ENCODE results near the gene GPC6. TPM values are rescaled to one million over a fixed set of nuclear protein-coding genes. Genes with fewer than 3 reads are reported as not detected.

GPC6 gene
- polyA plus RNA-seq, 1 donor: 66.0 TPM

DNA sequence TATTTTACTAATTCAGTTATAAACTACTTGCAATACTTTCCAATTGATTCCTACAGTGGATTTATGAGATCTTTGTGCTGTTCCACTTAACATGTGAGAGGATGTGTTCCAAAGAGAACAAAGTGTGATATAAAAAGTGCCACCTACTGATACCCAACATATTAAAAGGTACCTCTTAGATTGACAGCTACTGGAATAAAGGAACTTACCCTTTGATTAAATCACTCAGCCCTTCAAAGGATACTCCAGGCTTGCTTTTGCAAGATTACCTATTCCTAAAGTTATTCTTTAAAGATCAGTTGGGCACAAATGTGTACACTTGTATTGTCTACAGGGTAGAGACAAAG, 1187.0 kb downstream of the GPC6 start:
- no peak for DNase-seq

DNA sequence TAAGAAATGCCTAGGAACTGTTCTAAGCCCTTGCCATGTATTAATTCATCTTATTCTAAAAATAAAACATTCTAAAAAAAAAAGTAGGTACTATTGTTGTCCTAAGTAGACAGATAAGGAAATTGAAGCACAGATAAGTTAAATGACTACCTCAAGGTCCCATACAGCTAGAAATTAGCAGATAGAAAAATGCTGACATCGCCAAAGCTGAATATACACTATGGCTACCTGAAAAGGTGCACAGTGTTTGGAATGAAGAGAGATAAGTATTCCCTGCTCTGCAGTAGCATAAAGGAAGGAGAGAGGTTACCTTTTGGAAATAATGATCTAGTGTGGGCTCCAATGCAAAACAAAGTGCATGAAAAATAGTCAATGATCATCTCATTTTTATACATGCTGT, 1187.5 kb downstream of the GPC6 start:
- DNase-seq: no peak

GRCh38 chr13:94414708-94415107, 1188.1 kb downstream of the GPC6 start:
- DNase-seq: no peak

DNA sequence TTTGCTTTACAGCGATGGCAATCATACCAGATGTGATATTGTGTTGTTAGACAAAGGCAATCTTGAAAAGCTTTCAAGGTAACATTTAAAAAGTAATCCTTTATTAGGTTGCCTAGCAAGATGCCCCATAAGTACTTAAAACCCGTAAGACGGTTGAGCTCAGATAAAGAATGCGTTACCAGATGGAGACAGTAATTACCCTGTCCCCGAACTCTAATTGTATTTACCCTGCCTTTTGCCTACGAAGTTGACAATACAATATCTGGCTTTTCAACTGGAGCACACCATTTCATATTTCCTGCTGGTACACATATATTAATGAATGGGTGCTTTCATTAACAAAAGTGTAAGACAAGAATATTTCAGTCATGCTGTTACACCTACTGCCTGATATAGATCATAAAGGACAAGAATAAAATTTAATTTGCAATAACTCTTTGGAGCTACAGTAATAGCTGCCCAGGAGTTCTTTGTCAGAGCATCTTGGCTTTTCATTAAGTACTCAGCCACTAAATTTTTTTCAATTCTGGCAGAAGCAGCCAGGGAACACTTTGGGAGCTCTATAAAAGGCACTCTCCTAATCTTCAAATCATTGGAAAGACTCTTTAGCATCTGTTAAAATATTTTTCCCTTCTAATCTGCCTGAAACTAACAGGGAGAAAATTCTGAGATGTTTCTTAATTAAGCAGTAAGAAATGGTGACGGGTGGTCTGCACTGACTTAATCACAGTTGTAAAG, 1189.1 kb downstream of the GPC6 start:
- no peak for DNase-seq

DNA sequence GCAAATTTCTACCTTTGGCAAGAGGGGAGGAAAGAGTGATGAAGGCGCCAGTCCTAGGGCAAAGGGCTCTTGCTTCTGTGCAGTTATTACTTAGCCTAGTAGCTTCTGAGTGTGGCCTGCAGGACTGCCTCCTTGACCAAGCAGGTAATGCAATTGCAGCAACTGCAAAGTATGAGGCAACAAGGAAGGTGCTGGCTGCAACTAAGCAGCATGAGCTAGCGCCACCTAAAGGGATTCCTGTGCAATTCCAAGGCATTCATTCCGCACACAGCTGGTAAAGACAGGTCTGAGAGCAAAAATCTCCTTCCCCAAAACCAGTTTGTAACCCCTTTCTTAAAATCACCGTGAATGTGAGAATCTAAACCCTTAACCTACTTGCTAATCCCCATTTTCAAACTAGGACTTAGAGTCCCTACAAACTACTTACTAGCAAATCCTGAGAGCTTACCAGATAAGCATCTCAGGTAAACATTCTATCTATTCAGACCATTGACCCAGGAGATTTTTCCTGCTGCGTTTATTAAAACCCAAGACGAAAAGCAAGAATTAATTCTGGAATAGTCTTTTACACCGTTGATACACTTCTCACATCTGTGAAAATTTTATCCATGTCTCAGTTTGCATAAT, 1190.0 kb downstream of the GPC6 start:
- no peak for DNase-seq

- DNase-seq: no peak
Observed at GRCh38 chr13:94417294-94417693, 1190.7 kb downstream of the GPC6 start.

GRCh38 chr13:94419304-94419924, 1192.8 kb downstream of the GPC6 start:
- DNase-seq: no peak

- no peak for DNase-seq
Observed at GRCh38 chr13:94419925-94420305, 1193.3 kb downstream of the GPC6 start.

GRCh38 chr13:94427313-94427953, 1200.8 kb downstream of the GPC6 start:
- no peak for DNase-seq

GRCh38 chr13:94431574-94431973, 1205.0 kb downstream of the GPC6 start:
- no peak for DNase-seq

DNA sequence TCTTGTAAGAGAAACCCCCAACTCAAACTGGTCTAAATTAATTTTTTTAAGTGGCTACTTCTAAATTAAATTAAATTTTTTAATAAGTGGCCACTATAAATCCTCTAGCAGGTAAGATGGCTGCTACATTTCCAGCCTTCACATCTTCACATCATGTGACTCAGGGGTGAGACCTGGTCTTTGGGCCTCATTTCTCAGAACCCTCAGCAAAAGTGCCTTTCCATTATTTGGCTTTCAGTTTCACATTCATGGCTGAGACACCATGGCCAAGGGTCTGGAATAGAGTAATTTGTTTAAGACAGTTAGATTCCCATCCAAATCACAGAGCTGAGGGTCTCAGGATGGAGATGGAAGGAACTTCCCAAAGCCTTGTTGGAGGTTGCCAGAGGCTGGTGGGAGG, 1205.4 kb downstream of the GPC6 start:
- no peak for DNase-seq

DNA sequence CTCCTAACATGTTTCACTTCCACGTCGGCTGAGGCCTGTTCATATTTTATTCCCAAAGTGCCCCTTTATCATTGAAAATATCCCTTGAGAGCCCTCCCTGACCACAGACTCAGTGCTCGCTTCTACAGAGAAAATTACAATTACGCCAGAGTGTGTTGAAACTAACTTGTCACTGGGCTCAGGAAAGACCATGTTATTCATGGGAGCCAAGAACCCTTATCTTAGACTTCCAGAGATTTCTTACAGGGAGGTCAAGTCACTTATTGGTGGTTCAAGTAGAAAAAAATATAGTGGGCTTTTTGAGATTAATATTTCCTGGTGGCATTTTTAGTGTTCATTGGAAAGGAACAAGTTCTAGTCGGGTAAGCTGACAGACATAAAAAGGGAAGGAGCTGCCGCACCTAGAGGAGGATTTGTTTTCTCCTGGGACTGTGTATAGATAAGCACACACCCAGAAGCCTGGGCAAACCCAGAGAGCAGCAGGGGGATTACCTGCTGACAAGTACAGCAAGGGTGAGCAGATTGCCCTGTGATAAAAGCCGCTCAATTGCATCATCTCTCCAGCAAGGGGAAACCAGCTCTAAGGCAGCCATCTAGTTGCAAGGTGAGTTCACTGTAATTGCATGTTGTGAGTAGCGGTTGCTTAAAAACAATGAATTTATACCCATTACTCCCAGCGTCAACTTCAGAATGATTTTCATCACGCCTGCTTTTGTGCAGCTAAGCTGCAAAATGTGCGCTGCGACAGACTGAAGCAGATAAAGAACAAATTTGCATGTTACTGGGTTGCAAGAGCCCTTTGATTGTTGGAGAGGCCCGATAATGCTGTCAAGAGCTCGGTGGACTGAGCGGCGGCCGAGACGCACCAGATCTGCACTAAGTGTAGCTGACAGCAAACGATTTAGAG, 1206.7 kb downstream of the GPC6 start:
- no peak for DNase-seq

DNA sequence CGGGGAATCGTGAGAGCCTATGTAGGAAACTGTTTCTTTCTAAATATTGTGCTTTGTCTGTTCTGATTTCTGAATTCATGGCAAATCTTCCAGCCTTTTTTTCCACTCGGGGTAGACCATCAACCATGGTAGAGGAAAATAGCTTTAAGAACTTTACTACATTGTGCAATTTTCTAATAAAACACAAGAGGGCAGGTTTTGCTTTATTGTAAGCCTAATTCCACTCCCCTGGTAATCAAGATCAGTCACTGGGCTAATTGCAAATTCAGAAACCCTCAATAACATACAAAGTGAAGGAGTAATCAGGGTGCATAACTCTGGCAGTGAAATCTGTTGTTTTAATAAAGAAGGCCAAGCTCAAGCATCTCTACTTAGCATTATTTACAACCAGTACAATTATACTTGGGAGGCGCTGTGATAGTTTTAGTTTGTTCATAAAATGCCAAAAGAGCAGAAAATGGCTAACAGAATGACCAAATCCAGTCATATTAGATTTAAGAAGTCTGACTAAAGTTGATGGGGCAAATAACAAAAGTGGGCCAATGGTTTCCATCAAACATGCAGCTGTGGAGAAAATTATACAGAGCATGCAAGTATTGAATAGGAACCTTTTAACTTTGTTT, 1209.1 kb downstream of the GPC6 start:
- peak; percentile 66 for DNase-seq

GRCh38 chr13:94444826-94445225, 1218.2 kb downstream of the GPC6 start:
- no peak for DNase-seq

DNA sequence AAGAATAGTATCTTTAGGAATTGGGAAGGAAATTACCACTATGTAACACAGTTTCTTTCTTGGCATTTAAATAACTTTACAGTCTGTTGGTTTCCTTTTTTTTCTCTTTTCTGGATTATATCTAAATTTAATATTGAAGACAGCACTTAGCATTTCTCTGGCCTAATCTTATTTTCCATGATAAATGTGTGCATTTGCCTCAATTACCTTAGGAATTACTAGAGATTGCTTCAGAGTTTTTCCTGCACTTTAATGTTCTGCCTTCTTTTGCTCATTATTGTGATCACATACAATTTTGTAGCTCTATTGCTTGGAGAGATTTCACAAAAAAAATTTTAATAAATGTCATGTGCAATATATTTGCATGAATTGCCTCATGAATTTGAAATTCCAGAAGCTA, 1227.7 kb downstream of the GPC6 start:
- no peak for DNase-seq

- no peak for DNase-seq
Observed at GRCh38 chr13:94454906-94455305, 1228.3 kb downstream of the GPC6 start.

- DNase-seq: no peak
Observed at GRCh38 chr13:94455414-94455813, 1228.8 kb downstream of the GPC6 start.

Measured in left kidney (tissue), 2 donors.